Measurements from ENCODE around the gene TSPAN14.

DNA sequence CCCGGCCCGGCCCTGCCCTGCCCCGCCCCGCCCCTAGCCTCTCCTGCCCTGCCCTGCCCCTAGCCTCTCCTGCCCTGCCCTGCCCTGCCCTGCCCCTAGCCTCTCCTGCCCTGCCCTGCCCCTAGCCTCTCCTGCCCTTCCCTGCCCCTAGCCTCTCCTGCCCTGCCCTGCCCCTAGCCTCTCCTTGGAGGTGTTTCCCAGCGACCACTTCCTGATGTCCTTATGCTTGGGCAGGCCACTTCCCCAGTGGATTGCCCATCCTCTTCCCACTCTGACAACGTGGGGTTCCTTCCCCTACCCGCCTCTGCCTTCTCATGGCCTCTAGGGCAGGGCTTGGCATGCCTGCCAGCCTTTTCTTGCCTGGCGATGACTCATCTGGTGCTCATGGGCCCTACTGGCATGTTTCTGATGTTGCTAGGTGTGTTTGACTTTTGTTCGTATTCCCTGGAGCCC, 24.6 kb upstream of the TSPAN14 start:
- TF ChIP-seq CTCF (IDR thresholded peaks at IDR 0.05; ENCODE audit: insufficient read depth, low read length, poor library complexity, severe bottlenecking) (no peak), EZH2phosphoT487 (conservative IDR thresholded peaks at IDR 0.05; ENCODE audit: low read length) (no peak)
